Stimulated activated CD8-positive, alpha-beta memory T cell treated with anti-CD3 and anti-CD28 coated beads, Interleukin-2, amount 100 ng/mL, for 1 hour (primary cell): ENCODE results near the gene MIPEP.
"Not testable (repeated sequence)": the region's sequence is repeated elsewhere in the genome, so short reads cannot be mapped to it uniquely, and the experiment has no call there.

Source experiments
- DNase-seq, 2 donors: peaks; one replicate each; pipeline ENCODE4 v3.0.0-alpha.2; 2020; ENCODE audit warnings: low read depth in 2 of 2

Gene MIPEP

DNA sequence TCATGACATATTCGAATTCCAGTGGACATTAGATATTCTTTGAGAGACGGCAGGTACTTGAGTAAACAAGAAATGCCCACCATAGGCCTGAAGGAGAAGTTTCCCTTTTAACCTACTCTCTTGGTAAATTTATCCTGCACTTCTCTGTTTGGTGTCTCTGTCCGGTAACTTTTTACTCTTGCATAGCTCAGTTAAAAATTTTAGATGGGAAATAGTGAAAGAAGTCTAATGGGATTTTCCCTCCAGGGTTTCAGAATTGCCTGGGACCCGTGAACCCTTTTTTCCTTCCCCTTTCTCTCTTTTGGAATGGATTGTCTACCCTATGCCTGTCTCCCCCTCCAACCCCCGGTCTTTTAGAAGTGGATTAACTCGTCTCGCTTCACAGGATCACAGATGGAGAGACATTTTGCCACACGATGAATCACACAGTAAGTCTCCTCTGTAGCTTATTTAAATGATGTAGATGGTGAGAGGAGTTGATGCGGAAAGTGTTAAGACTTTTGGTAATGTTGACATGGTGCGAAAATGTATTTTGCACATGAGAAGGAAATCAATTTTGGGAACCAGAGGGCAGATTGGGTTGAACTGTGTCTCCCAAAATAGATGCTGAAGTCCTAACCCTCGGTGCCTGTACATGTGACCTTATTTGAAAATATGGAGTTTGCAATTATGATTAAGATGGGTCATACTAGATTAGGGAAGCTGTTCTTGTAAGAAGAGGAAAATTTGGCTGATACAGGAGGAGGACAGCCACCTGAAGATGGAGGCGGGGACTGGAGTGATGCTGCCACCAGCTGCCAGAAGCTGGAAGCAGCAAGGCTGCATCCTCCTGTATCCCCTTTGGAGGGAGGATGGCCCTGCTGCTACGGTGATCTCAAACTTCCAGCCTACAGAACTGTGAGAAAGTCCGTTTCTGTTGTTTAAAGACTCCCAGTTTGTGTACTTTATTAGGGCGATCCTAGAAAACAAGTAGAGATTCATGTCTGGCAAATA is 711 bp upstream of the MIPEP start:
- DNase-seq = no peak

DNA sequence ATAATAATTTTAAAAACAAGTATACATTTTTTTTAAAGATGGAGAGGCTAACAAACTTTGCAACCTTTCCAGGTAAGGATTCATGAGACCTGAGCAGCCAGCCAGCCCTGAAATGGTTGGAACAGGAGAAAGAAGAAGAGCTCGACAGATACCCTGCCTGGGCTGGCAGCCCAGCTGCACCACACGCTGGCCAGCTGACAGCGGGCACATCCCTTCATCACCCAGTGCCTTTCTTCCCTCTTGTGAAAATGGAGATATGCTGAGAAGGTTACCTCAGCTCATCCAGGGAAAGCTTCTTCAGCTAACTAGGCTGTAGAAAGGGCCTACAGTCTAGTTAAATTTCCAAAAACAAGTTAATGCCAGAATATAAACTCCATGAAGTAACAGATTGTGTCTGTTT is 4.8 kb downstream of the MIPEP start:
- DNase-seq = not testable (repeated sequence)

DNA sequence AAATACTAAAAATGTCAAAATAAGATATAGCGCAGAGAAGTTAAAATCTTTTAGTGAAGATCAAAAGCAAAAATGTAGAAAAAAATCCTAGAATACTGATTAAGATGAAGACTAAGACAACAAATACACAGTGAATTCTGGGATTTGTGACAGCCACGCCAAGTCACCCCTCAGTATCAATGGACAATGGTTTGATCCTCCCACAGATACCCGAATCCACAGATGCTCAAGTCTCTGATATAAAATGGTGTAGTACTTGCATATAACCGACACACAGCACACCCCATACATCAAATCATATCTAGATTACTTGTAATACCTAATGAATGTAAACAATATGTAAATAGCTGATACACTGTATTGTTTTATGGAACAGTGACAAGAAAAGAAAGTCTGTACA is 5.9 kb downstream of the MIPEP start:
- DNase-seq = no peak

DNA sequence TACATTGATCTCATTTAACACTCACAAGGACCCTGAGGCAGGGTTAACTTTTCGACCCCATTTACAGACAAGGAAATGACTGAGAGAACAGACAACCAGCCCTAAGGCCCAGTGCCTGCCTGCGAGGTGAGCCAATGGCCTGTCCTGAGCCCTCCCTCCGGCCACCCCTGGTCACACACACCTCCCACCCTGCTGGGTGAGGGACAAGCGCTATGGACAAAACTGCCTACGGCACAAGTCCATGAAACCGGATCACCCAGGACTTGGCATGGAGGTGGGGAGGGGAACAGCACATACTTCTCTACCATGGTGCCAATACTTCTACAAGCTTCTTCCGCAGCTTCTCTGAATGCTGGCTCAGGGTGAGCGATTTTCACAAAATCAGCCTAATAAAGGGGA is 7.8 kb downstream of the MIPEP start:
- not testable (repeated sequence) for DNase-seq

DNA sequence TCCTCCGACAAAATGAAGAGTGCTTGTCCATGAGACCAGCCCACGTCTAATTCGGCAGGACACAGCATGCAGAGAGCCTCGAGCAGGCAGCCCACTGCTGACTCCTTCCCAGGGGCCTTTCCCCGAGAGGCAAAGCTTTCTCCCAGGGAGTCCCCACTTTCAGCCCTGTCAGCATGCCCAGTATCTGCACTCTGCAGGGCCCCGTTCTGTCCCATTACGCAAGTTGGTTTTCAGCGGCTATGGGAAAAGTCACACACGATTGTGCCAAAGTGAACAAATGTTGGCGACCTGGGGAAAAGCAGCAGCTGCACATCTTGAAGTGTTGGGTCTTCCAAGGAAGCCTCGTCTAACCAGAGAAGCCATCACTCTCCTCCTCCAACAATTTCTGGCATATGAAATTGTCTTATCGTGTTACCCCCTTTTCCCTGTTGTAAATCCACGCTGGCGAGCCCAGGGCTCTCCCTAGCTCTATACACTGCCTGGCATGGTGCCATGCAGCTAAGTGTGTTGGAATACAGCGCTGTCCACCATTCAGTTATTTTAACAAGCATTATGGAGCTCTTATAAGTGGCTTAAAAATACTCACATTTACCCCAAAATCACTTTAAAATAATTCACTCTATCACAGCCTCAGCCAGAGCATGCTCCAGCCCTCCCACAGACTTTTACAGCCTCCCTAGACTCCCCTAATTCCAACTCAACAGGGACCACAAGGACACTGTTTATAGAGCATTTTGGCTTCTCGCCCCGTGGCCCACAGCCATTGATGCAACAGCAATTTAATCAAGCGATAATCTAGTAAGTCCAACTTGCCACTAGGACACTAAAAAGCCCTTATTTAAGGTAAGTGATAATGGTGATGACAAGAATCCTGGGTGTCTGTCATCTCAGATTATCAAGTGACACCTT is 8.5 kb downstream of the MIPEP start:
- DNase-seq = not testable (repeated sequence)

DNA sequence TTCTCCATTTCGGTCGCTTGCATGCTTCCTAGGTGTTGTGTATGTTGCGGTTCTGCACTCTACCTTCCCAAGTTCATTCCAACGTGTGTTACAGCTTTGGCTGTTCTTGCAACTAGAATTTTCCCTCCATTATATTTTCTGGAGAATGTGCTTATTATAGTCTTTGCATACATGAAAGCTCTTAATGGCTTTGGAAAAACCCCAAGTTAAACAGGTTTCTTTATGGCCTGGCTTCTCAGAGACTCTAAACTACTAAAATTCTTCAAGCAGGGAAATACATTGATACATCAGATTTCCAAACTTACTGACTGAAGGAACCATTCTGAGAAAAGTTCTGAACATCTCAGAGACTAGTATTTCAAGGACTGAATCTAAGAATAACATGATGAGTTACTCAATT is 11.9 kb downstream of the MIPEP start:
- no peak for DNase-seq

- no peak for DNase-seq
Measured at GRCh38 chr13:23876265-23876664, 12.9 kb downstream of the MIPEP start.

- no peak for DNase-seq
Measured at GRCh38 chr13:23871616-23872220, 17.5 kb downstream of the MIPEP start.

- no peak for DNase-seq
Measured at GRCh38 chr13:23870356-23871140, 18.7 kb downstream of the MIPEP start.

GRCh38 chr13:23868521-23868920 is 20.7 kb downstream of the MIPEP start:
- no peak for DNase-seq

DNA sequence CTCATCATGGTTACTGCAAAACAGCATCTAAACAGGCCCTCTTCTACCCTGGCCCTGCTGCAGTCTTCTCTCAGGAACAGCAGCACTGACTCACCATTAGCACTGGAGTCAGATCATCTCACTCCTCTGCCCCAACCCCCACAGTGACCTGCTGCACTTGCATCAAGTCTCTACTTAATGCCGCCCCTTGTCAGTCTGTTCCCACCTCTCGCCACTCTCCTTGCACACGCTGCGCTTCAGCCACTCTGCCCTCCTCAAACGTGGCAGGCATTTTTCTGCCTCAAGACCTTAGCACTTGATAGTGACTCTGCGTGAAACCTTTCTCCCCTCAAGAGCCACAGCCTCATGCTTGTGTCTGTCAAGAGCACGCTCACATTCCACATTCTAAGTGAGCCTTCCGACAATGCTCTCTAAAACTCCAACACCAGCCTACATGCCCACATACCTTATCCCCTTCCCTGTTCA is 22.1 kb downstream of the MIPEP start:
- no peak for DNase-seq

DNA sequence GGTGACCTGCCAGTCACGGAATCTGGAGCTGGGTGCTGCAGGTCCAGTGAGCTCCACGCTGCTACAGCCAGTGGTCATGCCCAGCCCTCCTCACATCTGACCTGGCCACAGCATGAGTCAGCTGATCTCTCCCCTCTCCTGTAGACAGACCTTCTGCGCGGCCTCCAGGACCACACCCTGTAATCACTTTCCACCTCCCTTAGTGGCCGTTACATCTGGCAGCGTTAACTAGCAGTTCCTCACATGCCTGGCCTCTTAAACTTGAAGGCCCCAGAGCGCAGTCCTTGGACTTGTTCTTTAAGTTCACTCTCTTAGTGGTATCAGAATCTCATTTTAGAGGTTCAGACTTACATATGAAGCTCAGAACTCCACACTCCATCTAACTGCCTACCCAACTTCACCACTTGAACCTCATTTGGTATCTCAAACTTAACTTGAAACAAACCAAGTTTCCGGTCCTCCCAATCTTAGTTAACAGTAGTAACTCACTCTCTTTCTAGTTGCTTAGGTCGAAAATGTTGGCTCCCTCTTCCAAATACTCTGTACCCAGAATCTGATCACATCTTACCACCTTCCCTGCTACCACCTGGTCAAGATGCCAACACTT is 22.7 kb downstream of the MIPEP start:
- DNase-seq = no peak

- DNase-seq = no peak
Measured at GRCh38 chr13:23865906-23866305, 23.3 kb downstream of the MIPEP start.

- no peak for DNase-seq
Measured at GRCh38 chr13:23865026-23865425, 24.2 kb downstream of the MIPEP start.

DNA sequence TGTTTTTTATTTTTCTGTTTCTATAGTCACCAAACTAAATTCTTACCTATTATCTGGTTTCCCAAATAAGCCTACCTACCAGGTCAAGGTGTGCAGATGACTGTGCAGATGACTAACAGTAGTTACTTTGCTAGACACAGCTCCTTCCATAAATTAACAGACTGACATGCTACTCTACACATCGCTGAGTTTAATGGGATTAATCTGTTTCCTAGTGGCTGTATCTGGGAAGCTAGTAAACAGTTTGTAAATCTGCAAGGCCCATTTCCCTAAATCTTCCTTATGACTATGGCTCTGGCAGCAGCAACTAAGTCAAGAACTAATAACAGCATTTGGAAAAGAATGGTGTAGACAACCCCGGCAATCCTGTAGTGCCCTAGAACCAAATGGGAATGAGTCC is 27.9 kb downstream of the MIPEP start:
- DNase-seq = no peak

- DNase-seq = no peak
Measured at GRCh38 chr13:23859904-23860303, 29.3 kb downstream of the MIPEP start.

DNA sequence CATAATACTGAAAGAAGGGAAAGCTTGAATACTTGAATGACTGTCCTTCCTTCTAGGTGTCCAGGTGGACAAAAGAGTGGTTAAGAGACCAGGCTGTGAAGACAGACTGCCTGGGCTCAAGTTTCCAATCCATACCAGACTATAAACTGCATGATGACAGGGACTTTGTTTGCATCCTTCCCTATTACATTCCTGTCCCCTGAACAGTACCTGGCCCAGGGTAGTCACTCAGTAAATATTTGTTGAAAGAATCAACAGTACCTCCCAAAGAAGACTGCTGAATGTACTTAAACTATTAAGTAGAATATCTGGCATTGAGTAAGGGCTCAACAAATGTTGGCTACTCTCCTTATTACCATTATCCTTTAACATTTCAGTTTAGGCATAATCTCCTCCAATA is 29.7 kb downstream of the MIPEP start:
- no peak for DNase-seq

GRCh38 chr13:23858546-23858945 is 30.7 kb downstream of the MIPEP start:
- no peak for DNase-seq

GRCh38 chr13:23856008-23856750 is 33.0 kb downstream of the MIPEP start:
- no peak for DNase-seq

DNA sequence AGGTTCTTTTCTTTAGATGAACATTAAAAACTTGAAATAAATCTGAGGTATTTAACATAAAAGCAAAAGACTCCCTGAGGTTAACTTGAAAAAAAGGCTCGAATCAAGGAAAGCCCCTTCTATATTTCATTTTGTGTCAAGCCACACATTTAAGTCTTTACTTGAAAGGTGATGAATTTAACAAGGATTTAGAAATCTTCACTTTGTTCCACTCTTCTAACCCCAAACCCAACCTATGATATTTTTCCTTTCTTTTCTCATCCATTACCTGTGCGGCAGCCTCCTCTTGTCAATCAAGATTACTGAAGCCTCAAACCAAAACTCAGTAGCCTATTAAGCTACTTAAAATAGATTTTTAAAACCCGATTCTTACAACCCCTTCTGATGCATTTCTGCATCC is 33.8 kb downstream of the MIPEP start:
- no peak for DNase-seq
